Stimulated activated naive CD4-positive, alpha-beta T cell treated with Interleukin-2 at 50 U/mL for 16 hours (primary cell): ENCODE measurements around the gene TAS2R39.
"Not testable (repeated sequence)": the region's sequence is repeated elsewhere in the genome, so short reads cannot be mapped to it uniquely, and the experiment has no call there.

Experiments
- DNase-seq: peaks from one replicate; lab custom pipeline; 2025; lab: John Stamatoyannopoulos, UW

The TAS2R39 gene

GRCh38 chr7:143183024-143183423, at the start of gene TAS2R39:
TAS2R39 (plus strand) TSS chr7:143183419; CDS start chr7:143183419, 0 bp downstream.
- DNase-seq, result no peak

- no peak for DNase-seq
Observed at GRCh38 chr7:143147070-143147469, 36.1 kb upstream of the TAS2R39 start.

- DNase-seq, result no peak
Observed at GRCh38 chr7:143148050-143148449, 35.2 kb upstream of the TAS2R39 start.

- DNase-seq, result no peak
Observed at GRCh38 chr7:143148651-143149050, 34.6 kb upstream of the TAS2R39 start.

- not testable (repeated sequence) for DNase-seq
Observed at GRCh38 chr7:143150696-143151095, 32.5 kb upstream of the TAS2R39 start.

GRCh38 chr7:143158617-143159016, 24.6 kb upstream of the TAS2R39 start:
- not testable (repeated sequence) for DNase-seq

GRCh38 chr7:143171697-143172096, 11.5 kb upstream of the TAS2R39 start:
- no peak for DNase-seq

- DNase-seq, result no peak
Observed at GRCh38 chr7:143172354-143172753, 10.9 kb upstream of the TAS2R39 start.

GRCh38 chr7:143176128-143176527, 7.1 kb upstream of the TAS2R39 start:
- no peak for DNase-seq

GRCh38 chr7:143177374-143178119, 5.7 kb upstream of the TAS2R39 start:
- DNase-seq, result no peak

GRCh38 chr7:143180771-143181170, 2.4 kb upstream of the TAS2R39 start:
- DNase-seq, result not testable (repeated sequence)

- no peak for DNase-seq
Observed at GRCh38 chr7:143181349-143181748, 1.9 kb upstream of the TAS2R39 start.

- DNase-seq, result no peak
Observed at GRCh38 chr7:143185551-143185950, 2.3 kb downstream of the TAS2R39 start.

- DNase-seq, result no peak
Observed at GRCh38 chr7:143188994-143189393, 5.8 kb downstream of the TAS2R39 start.

GRCh38 chr7:143193880-143194279, 10.7 kb downstream of the TAS2R39 start:
- no peak for DNase-seq

- DNase-seq, result no peak
Observed at GRCh38 chr7:143199040-143199439, 15.8 kb downstream of the TAS2R39 start.

- no peak for DNase-seq
Observed at GRCh38 chr7:143202161-143202560, 18.9 kb downstream of the TAS2R39 start.

GRCh38 chr7:143203386-143203785, 20.2 kb downstream of the TAS2R39 start:
- DNase-seq, result no peak

- DNase-seq, result no peak
Observed at GRCh38 chr7:143205560-143206293, 22.5 kb downstream of the TAS2R39 start.

GRCh38 chr7:143210541-143210940, 27.3 kb downstream of the TAS2R39 start:
- no peak for DNase-seq

GRCh38 chr7:143213478-143213877, 30.3 kb downstream of the TAS2R39 start:
- not testable (repeated sequence) for DNase-seq

- peak; percentile 10 for DNase-seq
Observed at GRCh38 chr7:143214789-143215679, 31.8 kb downstream of the TAS2R39 start.
